Immature natural killer cell (primary cell): ENCODE data around the gene KCNK6. TPM values are rescaled to one million over a fixed set of nuclear protein-coding genes. Genes with fewer than 3 reads are reported as not detected.
A peak's percentile ranks its signal among the peaks of the same experiment; 100 is the strongest.
"Not testable (repeated sequence)": the region's sequence is repeated elsewhere in the genome, so short reads cannot be mapped to it uniquely, and the experiment has no call there.

Source experiments
- DNase-seq, 3 donors: peaks; one replicate each; pipeline ENCODE4 v3.0.0; 2022; ENCODE audit warnings: mixed read lengths in 1 of 3
- H3K27ac Mint-ChIP-seq, 6 donors: one replicate each; pipeline ENCODE4 v1.8.0; 2020; ENCODE audit warnings: mixed read lengths in 6 of 6, mild to moderate bottlenecking in 5 of 6, inconsistent platforms in 4 of 6, moderate library complexity in 3 of 6
- H3K27me3 Mint-ChIP-seq, 3 donors: one replicate each; pipeline ENCODE4 v1.8.0; 2020 to 2021; ENCODE audit warnings: low read depth in 3 of 3, mild to moderate bottlenecking in 3 of 3, mixed read lengths in 3 of 3, moderate library complexity in 3 of 3, inconsistent platforms in 1 of 3
- H3K36me3 Mint-ChIP-seq, 3 donors: one replicate each; pipeline ENCODE4 v1.8.0; 2020; ENCODE audit warnings: mixed read lengths in 3 of 3, inconsistent platforms in 2 of 3, mild to moderate bottlenecking in 2 of 3
- H3K4me1 Mint-ChIP-seq, 2 donors: one replicate each; pipeline ENCODE4 v1.8.0; 2020; ENCODE audit warnings: inconsistent platforms in 2 of 2, mild to moderate bottlenecking in 2 of 2, mixed read lengths in 2 of 2, moderate library complexity in 1 of 2
- H3K4me3 Mint-ChIP-seq, 5 donors: one replicate each; pipeline ENCODE4 v1.8.0; 2020; ENCODE audit warnings: mild to moderate bottlenecking in 5 of 5, mixed read lengths in 5 of 5, inconsistent platforms in 3 of 5, moderate library complexity in 3 of 5
- H3K9me3 Mint-ChIP-seq, 6 donors: one replicate each; pipeline ENCODE4 v1.8.0; 2020; ENCODE audit warnings: mild to moderate bottlenecking in 6 of 6, mixed read lengths in 6 of 6, inconsistent platforms in 4 of 6, moderate library complexity in 3 of 6
- polyA plus RNA-seq, 3 donors: library from polyadenylated mRNA; unstranded; fragments of 300-500 nt; fragmentation: Illumina TruSeq; gene quantifications; one replicate each; pipeline ENCODE4 v1.2.3, GENCODE V29; 2021

KCNK6 gene
- polyA plus RNA-seq, 3 donors from 2014 or later: 0.93 to 1.2 (median 1.0) TPM

DNA sequence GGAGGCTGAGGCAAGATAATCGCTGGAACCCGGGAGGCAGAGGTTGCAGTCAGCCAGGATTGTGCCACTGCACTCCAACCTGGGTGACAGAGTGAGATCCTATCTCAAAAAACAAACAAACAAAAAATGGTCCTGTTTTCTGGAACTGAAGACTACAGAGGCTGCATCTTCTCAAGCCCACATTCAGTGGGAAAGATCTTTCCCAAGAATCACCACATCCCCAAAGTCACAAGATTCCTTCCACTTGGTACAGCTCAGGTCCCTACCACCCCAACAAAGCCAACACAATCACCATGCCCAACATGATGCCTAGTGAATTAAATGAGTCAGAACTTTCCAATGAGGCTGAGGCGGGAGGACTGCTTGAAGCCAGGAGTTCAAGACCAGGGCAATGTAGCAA, 31.2 kb downstream of the KCNK6 start:
- Mint-ChIP-seq H3K4me3 (no peak overlapping the region), H3K4me1 (no peaks in the 10 kb centered on the region), H3K27me3 (peaks cover 0 to 3% (median 0%) of the 10 kb centered on the region in 3 donors)

DNA sequence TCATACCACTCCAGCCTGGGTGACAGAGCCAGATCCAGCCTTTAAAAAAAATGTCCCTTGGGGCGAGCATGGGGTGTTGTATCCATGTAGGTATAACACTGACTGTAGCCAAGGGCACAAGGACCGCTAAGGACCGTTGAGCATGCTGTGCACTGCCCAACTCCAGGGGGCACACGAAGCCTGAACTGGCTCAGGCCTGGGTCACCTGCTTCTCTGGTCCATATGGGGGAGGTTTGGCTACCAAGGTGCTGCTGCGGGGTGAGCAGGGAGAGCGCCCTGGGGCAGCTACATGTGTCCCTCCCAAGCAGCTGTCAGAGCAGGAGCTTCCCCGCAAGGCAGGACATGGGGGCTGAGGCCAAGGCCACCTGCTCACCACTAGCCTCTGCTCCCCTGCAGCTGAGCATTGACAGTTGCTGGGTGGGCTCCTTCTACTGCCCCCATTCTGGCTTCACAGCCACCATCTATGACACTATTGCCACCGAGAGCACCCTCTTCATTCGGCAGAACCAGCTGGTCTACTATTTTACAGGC, 32.3 kb downstream of the KCNK6 start:
- no peak for DNase-seq
- Mint-ChIP-seq H3K9me3 (no peaks in the 10 kb centered on the region), H3K4me3 (no peak overlapping the region), H3K4me1 (no peaks in the 10 kb centered on the region), H3K27me3 (peaks cover 0 to 3% (median 0%) of the 10 kb centered on the region in 3 donors), H3K27ac (no peak overlapping the region), H3K36me3 (no peaks in the 10 kb centered on the region)

More for the DNA sequence above, 31.2 kb downstream of the KCNK6 start:
- no peak overlapping the region for H3K27ac Mint-ChIP-seq
- peaks cover 0 to 5% (median 0%) of the 10 kb centered on the region in 3 donors for H3K36me3 Mint-ChIP-seq
- DNase-seq: no peak
- no peaks in the 10 kb centered on the region for H3K9me3 Mint-ChIP-seq

DNA sequence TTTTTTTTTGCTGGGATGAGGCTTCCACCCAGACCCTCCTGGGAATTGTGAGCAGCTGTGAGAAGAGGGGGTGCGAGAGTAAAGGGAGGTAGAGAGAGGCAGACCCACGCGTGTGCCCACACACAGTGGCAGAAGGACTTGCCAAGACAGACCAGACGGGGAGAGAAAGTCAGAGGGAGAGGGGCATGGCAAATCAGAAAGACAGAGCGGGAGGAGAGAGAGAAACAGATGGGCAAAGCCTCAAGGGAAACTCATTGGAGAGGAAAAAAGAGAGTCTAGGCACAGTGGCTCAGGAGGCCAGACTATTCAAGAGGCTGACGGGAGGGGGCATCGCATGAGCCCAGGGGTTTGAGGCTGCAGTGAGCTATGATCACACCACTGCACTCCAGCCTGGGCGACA, 33.0 kb downstream of the KCNK6 start:
- Mint-ChIP-seq H3K9me3 (no peaks in the 10 kb centered on the region), H3K4me3 (no peak overlapping the region), H3K4me1 (no peaks in the 10 kb centered on the region), H3K27ac (no peak overlapping the region), H3K27me3 (peaks cover 0 to 3% (median 0%) of the 10 kb centered on the region in 3 donors), H3K36me3 (no peaks in the 10 kb centered on the region)
- DNase-seq: no peak

DNA sequence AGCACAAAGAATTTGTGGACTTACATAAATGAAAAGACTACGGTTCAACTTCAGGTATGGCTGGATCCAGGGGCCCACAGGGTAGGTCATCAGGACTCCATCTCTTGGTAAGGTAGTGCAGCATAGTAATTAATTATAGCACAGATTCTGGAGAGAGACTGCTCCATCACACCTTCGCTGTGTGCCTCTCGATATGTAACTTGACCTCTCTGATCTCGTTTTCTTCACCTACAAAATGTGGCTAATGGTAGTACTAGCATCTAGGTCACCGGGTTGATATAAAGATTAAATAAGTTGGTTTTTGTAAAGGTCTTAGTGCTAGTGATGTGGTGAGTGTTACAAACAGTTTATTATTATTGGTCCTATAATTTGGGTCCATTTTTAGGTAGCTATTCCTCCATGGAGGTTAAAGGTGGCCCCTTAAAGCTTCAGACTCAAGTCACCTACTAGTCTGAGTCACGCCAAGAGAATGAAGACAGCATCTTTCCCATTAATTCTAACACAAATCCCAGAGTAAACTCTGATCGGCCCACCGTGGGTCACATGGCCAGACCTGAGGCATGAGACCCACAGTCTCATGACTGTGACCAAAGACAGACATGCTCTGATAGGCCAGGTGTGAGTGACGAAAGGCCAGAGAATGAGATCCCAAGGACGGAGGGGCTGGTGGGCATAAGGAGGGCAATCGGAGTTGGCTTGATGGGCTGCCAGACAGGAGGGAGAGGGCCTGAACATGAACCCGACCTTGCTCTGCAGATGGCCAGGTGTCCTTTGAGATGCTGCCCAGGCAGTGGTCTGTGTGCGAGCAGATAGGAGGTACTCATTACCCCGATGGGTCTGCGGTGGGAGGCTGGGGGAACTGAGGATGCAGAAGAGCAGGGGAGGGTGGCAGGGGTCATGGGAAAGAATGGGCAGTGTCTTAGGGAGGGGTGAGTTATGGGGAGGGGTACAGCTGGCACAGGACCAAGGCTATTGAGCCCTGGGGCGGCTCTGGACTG, 36.4 kb downstream of the KCNK6 start:
- DNase-seq: no peak
- Mint-ChIP-seq H3K4me3 (no peak overlapping the region), H3K27me3 (peaks cover 3 to 12% (median 10%) of the 10 kb centered on the region in 3 donors), H3K9me3 (no peaks in the 10 kb centered on the region), H3K36me3 (no peaks in the 10 kb centered on the region), H3K4me1 (peaks cover 0 to 4% of the 10 kb centered on the region in 2 donors), H3K27ac (no peak overlapping the region)

DNA sequence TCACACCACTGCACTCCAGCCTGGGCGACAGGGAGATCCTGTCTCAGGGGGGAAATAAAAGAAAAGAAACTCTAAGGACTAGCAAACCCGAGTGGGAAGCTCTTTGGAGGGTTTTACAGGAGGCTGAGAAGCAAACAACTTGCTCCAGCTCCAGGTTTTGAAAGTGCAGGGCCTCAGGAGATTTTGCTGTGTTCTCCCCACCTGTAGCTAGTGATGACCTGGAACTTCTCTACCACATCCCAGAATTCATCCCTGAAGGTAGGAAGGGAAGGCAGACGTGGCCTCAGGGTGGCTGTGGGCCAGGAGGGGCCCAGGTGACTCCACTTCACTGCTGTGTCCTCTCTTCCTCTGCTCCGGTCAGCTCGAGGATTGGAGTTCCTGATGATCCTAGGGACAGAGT, 38.4 kb downstream of the KCNK6 start:
- no peak overlapping the region for H3K27ac Mint-ChIP-seq
- H3K4me1 Mint-ChIP-seq: peaks cover 0 to 8% of the 10 kb centered on the region in 2 donors
- no peaks in the 10 kb centered on the region for H3K9me3 Mint-ChIP-seq
- peaks cover 3 to 16% (median 13%) of the 10 kb centered on the region in 3 donors for H3K27me3 Mint-ChIP-seq
- no peak for DNase-seq
- no peaks in the 10 kb centered on the region for H3K36me3 Mint-ChIP-seq
- H3K4me3 Mint-ChIP-seq: no peak overlapping the region

DNA sequence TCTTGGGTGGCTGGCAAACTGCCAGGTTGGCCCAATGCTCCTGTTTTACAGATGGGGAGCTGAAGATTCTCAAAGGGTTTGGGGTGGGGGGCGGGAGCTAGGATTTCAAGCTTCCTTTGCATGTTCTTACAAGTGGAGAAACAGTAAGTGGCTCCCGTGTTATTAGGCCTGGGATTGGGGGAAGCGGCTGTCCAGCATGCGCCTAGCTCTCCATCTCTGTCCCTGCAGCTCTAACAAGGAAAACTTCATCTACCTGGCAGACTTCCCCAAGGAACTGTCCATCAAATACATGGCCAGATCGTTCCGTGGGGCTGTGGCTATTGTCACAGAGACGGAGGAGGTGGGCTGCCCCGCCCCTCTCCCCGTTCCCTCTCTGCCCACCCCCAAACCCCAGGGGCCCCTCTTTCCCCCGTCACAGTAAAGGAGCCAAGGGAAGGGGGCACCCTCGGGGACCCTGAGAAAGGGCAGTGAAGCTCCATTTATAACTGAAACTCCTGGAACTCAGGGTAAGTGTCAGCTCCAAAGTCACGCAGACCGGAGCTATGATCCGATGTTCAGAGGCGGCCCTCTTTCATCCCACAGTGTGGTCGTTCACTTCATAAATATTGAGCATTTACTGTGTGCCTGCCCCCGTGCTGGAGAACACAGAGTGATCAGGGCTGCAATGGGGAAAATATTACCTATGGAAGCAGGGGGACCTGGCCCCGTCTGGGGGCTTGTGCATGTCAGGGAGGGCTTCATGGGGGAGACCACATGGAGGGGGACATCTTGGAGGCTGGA, 39.8 kb downstream of the KCNK6 start:
- no peaks in the 10 kb centered on the region for H3K9me3 Mint-ChIP-seq
- no peak overlapping the region for H3K27ac Mint-ChIP-seq
- H3K4me1 Mint-ChIP-seq: peaks cover 0 to 9% of the 10 kb centered on the region in 2 donors
- H3K27me3 Mint-ChIP-seq: peaks cover 3 to 15% (median 13%) of the 10 kb centered on the region in 3 donors
- no peaks in the 10 kb centered on the region for H3K36me3 Mint-ChIP-seq
- peak overlapping the region in 3 of 5 donors; percentile 36 to 84 (median 57) for H3K4me3 Mint-ChIP-seq
- no peak for DNase-seq

DNA sequence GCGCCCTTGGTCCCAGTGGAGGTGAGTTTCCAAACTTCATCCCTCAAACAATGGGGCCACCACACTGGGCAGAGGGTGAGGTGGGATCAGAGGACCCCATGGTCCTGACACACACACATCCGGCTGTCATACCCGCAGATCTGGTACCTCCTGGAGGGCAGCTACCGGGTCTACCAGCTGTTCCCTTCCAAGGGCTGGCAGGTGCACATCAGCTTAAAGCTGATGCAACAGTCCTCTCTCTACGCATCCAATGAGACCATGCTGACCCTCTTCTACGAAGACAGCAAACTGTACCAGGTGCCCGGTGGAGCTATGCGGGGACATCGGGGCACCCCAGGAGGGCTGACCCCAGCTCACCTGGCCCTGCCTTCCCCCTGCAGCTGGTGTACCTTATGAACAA, 40.7 kb downstream of the KCNK6 start:
- Mint-ChIP-seq H3K36me3 (no peaks in the 10 kb centered on the region), H3K4me3 (peak overlapping the region; percentile 32 to 84 (median 81)), H3K4me1 (peaks cover 0 to 9% of the 10 kb centered on the region in 2 donors), H3K27me3 (peaks cover 6 to 15% (median 13%) of the 10 kb centered on the region in 3 donors), H3K9me3 (no peaks in the 10 kb centered on the region), H3K27ac (no peak overlapping the region)
- no peak for DNase-seq

DNA sequence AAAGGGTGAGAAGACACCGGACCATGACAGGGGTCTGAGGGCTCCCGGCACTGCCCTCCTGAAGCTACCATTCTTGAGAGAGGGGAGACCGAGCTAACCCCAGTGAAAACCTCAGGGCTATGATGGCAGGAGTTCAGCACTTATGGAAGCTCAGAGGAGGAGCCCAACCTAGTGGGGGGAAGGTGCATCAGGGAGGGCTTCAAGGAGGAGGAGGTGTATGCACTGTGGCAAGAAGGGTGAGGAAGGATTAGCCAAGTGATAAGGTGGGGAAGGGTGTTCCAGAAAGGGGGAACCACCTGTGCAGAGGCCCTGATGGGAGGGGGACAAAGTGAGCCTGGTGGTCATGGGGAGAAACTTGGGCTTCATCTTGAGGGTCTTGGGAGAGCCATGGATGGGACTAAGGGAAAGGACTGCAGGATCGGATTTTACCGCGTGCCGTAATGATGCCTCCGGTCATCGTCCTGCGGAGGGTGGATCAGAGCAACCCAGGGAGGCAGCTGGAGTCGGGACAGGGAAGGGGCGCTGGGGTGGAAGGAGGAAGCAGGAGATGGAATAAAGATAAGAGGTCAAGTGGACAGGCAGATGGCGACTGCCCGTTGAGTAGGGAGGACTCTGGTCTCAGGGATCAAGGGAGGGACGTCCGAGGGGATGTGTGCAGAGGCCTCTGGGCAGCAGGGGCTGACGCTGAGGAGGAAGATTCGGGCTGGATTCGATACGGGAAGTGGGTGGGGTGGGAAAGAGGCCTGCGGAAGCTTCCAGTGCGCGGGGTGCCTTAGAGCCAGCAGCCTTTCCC, 41.4 kb downstream of the KCNK6 start:
- Mint-ChIP-seq H3K4me3 (peak overlapping the region; percentile 32 to 84 (median 81)), H3K4me1 (peaks cover 0 to 9% of the 10 kb centered on the region in 2 donors), H3K27me3 (peaks cover 6 to 13% (median 13%) of the 10 kb centered on the region in 3 donors), H3K27ac (no peak overlapping the region), H3K36me3 (no peaks in the 10 kb centered on the region), H3K9me3 (no peaks in the 10 kb centered on the region)
- no peak for DNase-seq

DNA sequence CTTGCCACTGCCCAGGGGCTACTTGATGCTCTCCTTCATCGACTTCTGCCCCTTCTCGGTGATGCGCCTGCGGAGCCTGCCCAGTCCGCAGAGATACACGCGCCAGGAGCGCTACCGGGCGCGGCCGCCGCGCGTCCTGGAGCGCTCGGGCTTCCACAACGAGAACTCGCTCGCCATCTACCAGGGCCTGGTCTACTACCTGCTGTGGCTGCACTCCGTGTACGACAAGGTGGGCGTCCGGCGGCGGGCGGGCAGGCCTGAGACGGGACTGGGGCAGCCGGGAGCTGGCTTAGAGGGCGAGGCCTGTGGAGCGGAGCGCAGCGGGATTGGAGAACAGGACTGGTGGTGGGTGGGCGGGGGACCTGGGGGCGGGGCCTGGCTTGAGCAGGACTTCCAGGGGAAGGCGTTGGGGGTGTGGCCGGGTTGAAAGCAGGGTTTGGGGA, 42.0 kb downstream of the KCNK6 start:
- no peaks in the 10 kb centered on the region for H3K9me3 Mint-ChIP-seq
- H3K27ac Mint-ChIP-seq: no peak overlapping the region
- H3K4me1 Mint-ChIP-seq: peaks cover 0 to 9% of the 10 kb centered on the region in 2 donors
- H3K4me3 Mint-ChIP-seq: peak overlapping the region; percentile 75 to 84 (median 83)
- H3K27me3 Mint-ChIP-seq: peaks cover 6 to 14% (median 13%) of the 10 kb centered on the region in 3 donors
- H3K36me3 Mint-ChIP-seq: no peaks in the 10 kb centered on the region
- DNase-seq: peak; percentile 24 to 32 (median 25)

DNA sequence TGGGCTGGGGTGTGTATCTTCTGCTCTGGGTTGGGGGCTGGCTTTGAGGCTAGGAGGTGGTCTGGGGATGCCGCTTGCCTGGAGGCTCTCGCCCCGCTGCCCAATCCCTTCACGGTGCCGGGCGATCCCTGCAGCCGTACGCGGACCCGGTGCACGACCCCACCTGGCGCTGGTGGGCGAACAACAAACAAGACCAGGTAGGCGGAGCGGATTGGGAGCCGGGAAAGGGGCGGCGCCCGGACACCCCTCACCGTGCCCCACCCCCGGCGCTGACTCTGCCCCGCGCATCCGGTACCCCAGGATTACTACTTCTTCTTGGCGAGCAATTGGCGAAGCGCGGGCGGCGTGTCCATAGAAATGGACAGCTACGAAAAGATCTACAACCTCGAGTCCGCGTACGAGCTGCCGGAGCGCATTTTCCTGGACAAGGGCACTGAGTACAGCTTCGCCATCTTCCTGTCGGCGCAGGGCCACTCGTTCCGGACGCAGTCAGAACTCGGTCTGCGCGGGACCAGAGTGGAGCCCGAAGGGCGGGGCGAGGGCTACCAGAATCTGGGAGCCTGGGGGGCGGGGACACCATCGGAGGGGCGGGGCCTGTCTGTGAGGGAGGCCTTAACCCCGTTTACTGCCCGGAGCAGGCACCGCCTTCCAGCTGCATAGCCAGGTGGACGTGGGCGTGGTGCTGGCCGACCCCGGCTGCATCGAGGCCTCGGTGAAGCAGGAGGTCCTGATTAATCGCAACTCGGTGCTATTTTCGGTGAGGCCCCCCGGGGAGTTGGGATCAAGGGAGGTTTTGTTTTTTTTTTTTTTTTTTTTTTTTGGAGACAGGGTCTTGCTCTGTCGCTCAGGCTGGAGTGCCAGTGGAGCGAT, 42.7 kb downstream of the KCNK6 start:
- Mint-ChIP-seq H3K4me3 (peak overlapping the region; percentile 75 to 84 (median 83)), H3K27me3 (peaks cover 6 to 14% (median 13%) of the 10 kb centered on the region in 3 donors), H3K36me3 (no peaks in the 10 kb centered on the region), H3K4me1 (peaks cover 0 to 9% of the 10 kb centered on the region in 2 donors), H3K9me3 (no peaks in the 10 kb centered on the region), H3K27ac (no peak overlapping the region)
- peak; percentile 17 to 31 (median 21) for DNase-seq

DNA sequence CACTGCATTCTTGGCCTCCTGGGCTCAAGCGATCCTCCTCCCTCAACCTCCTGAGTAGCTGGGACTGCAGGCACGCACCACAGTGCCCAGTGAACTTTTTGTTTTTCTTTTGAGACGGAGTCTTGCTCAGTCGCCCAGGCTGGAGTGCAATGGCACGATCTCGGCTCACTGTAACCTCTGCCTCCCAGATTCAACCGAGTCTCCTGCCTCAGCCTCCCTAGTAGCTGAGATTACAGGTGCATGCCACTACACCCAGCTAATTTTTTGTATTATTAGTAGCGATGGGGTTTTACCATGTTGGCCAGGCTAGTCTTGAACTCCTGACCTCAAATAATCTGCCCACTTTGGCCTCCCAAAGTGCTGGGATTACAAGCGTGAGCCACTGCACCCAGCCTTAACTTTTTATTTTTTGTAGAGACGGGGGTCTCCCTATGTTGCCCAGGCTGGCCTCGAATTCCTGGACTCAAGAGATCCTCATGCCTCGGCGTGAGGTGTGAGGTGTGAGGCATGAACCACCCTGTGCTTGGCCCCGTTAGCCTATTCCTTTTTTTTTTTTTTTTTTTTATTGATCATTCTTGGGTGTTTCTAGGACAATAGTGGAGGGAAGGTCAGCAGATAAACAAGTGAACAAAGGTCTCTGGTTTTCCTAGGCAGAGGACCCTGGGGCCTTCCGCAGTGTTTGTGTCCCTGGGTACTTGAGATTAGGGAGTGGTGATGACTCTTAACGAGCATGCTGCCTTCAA, 43.5 kb downstream of the KCNK6 start:
- not testable (repeated sequence) for H3K36me3 Mint-ChIP-seq, DNase-seq, H3K27ac Mint-ChIP-seq, H3K4me1 Mint-ChIP-seq, H3K9me3 Mint-ChIP-seq
- Mint-ChIP-seq H3K27me3 (peaks cover 6 to 14% (median 13%) of the 10 kb centered on the region in 3 donors), H3K4me3 (peak overlapping the region; percentile 27 to 80 (median 58))

DNA sequence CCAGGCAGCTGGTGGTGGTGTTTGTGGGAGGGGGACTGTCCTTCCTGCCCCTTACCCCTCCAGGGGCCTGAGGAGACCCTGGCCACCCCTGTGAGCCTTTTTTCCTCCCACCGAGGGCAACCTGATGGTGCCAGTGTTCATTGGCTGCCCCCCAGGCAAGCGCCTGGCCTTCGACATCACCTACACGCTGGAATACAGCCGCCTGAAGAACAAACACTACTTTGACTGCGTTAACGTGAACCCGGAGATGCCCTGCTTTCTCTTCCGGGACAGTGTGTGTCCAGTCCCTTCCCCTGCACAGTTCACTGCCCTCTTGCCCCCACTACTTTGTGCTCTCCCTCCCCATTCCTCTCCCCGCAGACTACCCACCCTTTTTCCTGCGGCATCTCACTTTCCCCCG, 47.4 kb downstream of the KCNK6 start:
- no peaks in the 10 kb centered on the region for H3K9me3 Mint-ChIP-seq
- no peak for DNase-seq
- no peaks in the 10 kb centered on the region for H3K36me3 Mint-ChIP-seq
- peaks cover 3 to 4% (median 4%) of the 10 kb centered on the region in 3 donors for H3K27me3 Mint-ChIP-seq
- H3K4me3 Mint-ChIP-seq: no peak overlapping the region
- no peak overlapping the region for H3K27ac Mint-ChIP-seq
- H3K4me1 Mint-ChIP-seq: peaks cover 0 to 2% of the 10 kb centered on the region in 2 donors
